ENCODE measurements around the gene HYAL2.
"Not testable (repeated sequence)": the region's sequence is repeated elsewhere in the genome, so short reads cannot be mapped to it uniquely, and the experiment has no call there.

Gene HYAL2

GRCh38 chr3:50327943-50328691, 5.6 kb upstream of the HYAL2 start, which contains the start of gene TUSC2:
TUSC2 (minus strand) TSS chr3:50328223; CDS start chr3:50328099, 124 bp downstream.
- DNase-seq: peak; percentile 88

GRCh38 chr3:50327129-50327528, 4.6 kb upstream of the HYAL2 start:
- DNase-seq: no peak

- no peak for DNase-seq
These were observed 3.6 kb upstream of the HYAL2 start for GRCh38 chr3:50326182-50326541.

GRCh38 chr3:50325497-50326181, 3.1 kb upstream of the HYAL2 start:
- no peak for DNase-seq

GRCh38 chr3:50325113-50325480, 2.6 kb upstream of the HYAL2 start:
- DNase-seq: no peak

GRCh38 chr3:50324351-50325112, 2.0 kb upstream of the HYAL2 start:
- DNase-seq: no peak

- no peak for DNase-seq
These were observed 1.2 kb upstream of the HYAL2 start for GRCh38 chr3:50323614-50324199.

- no peak for DNase-seq
These were observed 601 bp upstream of the HYAL2 start for GRCh38 chr3:50323092-50323600.

GRCh38 chr3:50322115-50322385, 495 bp downstream of the HYAL2 start:
- no peak for DNase-seq

GRCh38 chr3:50321336-50322114, 1.0 kb downstream of the HYAL2 start:
- DNase-seq: peak; percentile 55

GRCh38 chr3:50320853-50321335, 1.7 kb downstream of the HYAL2 start:
- peak; percentile 55 for DNase-seq

- no peak for DNase-seq
These were observed 2.5 kb downstream of the HYAL2 start for GRCh38 chr3:50319894-50320625.

GRCh38 chr3:50319181-50319893, 3.2 kb downstream of the HYAL2 start:
- DNase-seq: no peak

GRCh38 chr3:50318615-50319014, 3.9 kb downstream of the HYAL2 start:
- no peak for DNase-seq

GRCh38 chr3:50318163-50318562, 4.4 kb downstream of the HYAL2 start:
- DNase-seq: no peak

GRCh38 chr3:50317300-50317699, 5.2 kb downstream of the HYAL2 start:
- DNase-seq: no peak

- DNase-seq: no peak
These were observed 5.8 kb downstream of the HYAL2 start for GRCh38 chr3:50316657-50317242.

- DNase-seq: no peak
These were observed 7.7 kb downstream of the HYAL2 start for GRCh38 chr3:50314816-50315215.

GRCh38 chr3:50314342-50314741, 8.2 kb downstream of the HYAL2 start:
- no peak for DNase-seq

- not testable (repeated sequence) for DNase-seq
These were observed 10.5 kb downstream of the HYAL2 start for GRCh38 chr3:50312041-50312440.

GRCh38 chr3:50304601-50305000, 17.9 kb downstream of the HYAL2 start:
- DNase-seq: no peak
